GM10847 (cell line): ENCODE data around the gene TAF5L.
A peak's percentile ranks its signal among the peaks of the same experiment; 100 is the strongest.

Source experiments
- POLR2A ChIP-seq: IDR thresholded peaks from 2 replicates; pipeline ENCODE4 v1.6.1; 2011; ENCODE audit not compliant: insufficient read length; ENCODE audit errors: extremely low read depth

TAF5L gene

GRCh38 chr1:229561141-229561540, 64.8 kb downstream of the TAF5L start:
- no peak for TF ChIP-seq POLR2A

GRCh38 chr1:229558460-229559335, 67.2 kb downstream of the TAF5L start, which contains the start of gene ABCB10:
TSS of gene ABCB10 (minus strand) at chr1:229558707. CDS start at chr1:229558652, 55 bp downstream.
- TF ChIP-seq POLR2A = peak; percentile 40

DNA sequence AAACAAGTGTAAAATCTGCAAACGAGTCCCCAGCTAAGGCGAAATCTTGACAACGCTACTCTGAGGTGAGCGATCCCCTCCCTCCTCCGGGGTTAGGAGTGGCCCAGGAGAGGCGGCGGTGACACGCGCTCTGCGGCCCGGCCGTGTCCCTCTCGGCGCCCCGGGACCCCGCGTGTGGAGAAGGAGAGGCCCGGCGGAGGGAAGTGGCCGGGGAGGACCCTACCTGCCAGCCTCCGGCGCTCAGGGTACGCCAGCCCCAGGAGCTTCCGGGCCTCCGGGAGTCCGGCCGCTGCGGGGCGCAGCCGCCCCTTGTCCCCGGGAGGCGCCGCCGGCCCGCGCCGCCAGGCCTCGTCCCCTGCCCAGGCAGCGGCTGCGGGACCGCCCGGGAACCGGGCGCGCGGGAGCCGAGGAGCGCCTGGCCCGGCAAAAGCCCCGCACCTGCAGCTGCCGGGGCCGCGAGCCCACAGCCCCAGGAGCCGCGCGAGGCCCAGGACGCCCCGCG, 68.0 kb downstream of the TAF5L start:
- TF ChIP-seq POLR2A = no peak

DNA sequence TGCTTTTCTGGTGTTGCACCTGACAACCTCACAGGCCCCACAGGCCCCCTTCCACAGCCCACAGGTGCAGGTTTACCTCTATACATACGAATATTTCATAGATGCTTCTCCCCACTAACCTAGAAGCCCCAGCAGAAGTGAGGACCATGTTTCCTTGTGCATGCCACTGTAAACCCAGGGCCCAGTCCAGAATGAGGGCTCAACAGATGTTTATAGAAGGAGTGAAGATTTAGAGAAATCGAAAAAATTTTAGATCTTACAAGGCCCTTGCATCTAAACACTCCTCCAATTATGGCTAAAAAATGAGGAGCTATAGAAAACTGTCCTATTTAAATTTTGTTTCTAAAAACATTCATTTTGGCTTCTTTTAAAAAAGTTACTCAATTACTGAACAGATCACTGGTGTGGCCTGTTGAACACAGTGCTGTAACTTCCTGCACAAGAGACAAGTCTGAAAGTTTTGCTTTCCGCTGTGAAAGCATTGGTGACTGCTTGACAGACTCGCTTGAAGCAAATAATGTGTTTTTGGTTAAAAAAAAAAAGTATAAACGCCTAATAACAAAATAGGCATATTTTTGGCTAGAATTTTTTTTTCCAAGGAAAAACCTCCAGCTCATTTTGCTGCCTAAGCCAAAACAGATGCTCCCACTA, 68.6 kb downstream of the TAF5L start:
- no peak for TF ChIP-seq POLR2A

DNA sequence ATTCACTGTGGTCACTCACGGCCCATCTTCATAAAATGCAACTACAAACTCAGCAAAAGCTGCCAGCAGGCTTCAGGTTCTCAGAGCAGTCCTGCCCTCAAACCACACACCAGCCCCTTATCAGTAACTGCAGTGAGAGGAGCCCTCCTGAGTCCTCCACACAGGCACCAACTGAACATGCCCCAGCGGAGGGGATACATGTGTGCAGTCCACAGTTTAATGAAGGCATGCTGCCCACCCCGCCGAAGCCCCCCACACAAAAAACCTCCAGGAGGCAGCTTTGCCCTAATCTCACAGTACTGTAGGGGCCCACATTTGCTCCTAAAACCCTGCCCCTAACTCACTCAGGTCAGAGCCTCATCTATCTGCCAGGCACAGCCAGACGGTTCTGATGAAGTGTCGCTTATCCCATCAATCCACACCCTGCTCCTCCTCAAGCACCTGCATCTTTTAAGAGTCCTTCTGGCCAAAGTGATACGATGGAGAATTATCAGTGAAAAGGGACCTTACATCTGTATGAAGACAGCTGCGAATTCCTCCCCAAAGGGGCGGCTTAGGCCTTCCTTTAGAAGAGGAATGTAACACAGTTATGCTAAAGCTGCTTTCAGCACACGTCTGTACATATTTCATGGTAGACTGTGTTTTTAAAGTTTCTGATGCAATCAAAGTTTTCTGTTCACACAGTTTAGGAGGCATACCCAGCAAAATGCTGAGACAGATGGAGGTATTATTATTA, 70.9 kb downstream of the TAF5L start:
- no peak for TF ChIP-seq POLR2A

GRCh38 chr1:229553621-229554130, 72.2 kb downstream of the TAF5L start:
- no peak for TF ChIP-seq POLR2A

DNA sequence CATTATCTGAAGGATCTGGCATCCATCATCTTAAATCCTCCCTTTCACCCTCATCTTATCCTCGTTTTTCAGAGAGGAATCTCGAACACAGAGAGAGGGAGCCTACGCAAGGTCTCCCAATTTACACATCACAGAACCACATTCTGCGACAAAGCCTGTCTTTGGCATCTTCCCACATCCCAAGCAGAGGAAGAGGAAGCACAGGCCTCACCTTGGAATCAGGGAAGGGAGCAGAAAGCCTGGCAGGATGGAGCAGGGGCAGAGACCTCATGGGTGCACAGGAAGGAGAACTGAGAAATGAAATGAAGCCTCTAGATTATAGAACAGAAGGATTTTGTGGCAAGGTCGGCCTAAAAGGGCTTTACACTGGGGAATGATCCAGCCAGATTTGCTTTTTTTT, 73.2 kb downstream of the TAF5L start:
- no peak for TF ChIP-seq POLR2A

DNA sequence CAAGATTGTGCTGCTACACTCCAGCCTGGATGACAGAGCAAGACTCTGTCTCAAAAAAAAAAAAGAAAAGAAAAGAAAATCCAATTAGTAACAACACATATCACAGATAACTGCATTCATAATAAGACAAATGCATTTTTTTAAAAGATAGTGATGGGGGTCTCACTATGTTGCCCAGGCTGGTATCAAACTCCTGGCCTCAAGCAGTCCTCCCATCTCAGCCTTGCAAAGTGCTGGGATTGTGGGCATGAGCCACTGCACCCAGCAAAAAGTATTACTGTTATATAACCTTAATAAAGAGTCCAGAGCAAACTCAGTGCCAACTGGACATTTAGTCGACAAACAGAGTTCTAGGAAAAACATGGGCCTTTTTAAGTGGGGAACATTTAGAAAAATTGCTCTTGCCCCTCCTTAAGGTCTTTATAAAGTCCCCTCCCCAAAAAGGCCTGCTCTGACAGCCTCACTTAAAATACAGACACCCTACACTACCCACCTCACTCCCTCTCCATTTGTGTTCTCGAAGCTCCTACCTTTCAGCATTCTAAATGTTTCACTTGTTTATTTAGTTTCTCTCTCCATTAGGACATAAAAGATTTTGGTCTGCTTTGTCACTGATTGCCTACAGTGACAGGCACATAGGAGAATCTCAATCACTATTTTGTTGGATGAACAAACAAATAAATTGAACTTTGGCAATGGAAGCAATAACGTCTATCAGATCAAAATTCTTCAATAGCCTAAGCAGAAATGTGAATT, 74.9 kb downstream of the TAF5L start:
- TF ChIP-seq POLR2A = no peak

DNA sequence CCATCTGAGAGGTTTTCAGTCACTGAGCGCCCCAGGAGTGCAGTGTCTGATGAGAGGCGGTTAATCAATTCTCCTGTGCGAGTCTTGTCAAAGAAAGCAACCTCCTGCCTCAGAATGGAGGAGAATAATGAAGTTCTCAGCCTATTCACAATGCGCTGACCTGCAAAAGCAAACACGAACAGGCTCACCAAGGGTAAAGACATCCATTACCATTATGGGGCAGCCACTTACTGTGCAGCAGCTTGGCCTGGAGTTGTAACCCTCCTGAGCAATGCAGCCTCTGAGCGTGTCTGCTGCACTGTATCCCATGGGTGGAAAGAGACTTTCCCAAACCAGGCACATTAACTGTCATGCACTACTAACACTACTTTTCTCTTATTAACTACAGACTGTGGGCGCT, 78.4 kb downstream of the TAF5L start:
- no peak for TF ChIP-seq POLR2A

DNA sequence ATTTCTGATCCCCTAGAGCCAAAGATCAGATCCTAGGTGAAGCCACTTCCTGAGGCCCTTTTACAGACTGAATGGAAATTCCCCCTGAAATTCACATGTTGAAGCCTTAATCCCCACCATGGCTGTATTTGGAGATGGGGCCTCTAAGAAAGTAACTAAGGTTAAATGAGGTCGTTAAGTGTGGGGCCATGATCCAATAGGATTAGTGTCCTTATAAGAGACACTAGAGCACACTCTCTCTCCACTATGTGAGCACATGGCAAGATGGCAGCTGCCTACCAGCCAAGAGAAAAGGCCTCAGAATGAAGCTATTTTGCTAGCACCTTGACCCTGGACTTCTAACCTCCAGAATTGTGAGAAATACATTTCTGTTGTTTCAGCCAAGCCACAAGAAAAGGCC, 81.3 kb downstream of the TAF5L start:
- no peak for TF ChIP-seq POLR2A
